WTC11 (cell line): ENCODE measurements around the gene TLE7.

Experiments used
- JUN ChIP-seq: sonication (generic); formaldehyde crosslinking; IDR thresholded peaks from 2 replicates; pipeline ENCODE4 v1.8.0; 2023; ENCODE audit warnings: mild to moderate bottlenecking, missing genetic modification reagents
- NR1H2 ChIP-seq: sonication (generic); formaldehyde crosslinking; IDR thresholded peaks from 2 replicates; pipeline ENCODE4 v1.9.0; 2021; ENCODE audit warnings: mild to moderate bottlenecking, moderate library complexity, missing genetic modification reagents
- SP1 ChIP-seq: sonication (generic); formaldehyde crosslinking; conservative IDR thresholded peaks from 2 replicates; pipeline ENCODE4 v1.8.1; 2022; ENCODE audit warnings: missing genetic modification reagents
- TP53 ChIP-seq: sonication (generic); formaldehyde crosslinking; IDR thresholded peaks from 2 replicates; pipeline ENCODE4 v1.8.1; 2023; ENCODE audit warnings: mild to moderate bottlenecking, missing genetic modification reagents
- ZNF232 ChIP-seq: sonication (generic); formaldehyde crosslinking; IDR thresholded peaks from 2 replicates; pipeline ENCODE4 v1.8.0; 2022; ENCODE audit warnings: mild to moderate bottlenecking, missing genetic modification reagents
- ZNF263 ChIP-seq: sonication (generic); formaldehyde crosslinking; IDR thresholded peaks from 2 replicates; pipeline ENCODE4 v1.8.1; 2022; ENCODE audit warnings: low read depth, mild to moderate bottlenecking, moderate library complexity, missing genetic modification reagents
- TF ChIP-seq, protein P1 (sequence below): fragments of 200-600 bp; IDR thresholded peaks from 2 replicates; pipeline ENCODE4 v1.8.0; 2022; ENCODE audit warnings: antibody characterized with exemption
- TF ChIP-seq, protein P2 (sequence below): sonication (generic); formaldehyde crosslinking; IDR thresholded peaks from 2 replicates; pipeline ENCODE4 v1.8.1; 2023; ENCODE audit warnings: mild to moderate bottlenecking, missing genetic modification reagents
- TF ChIP-seq, protein P3 (sequence below): sonication (generic); formaldehyde crosslinking; IDR thresholded peaks from 2 replicates; pipeline ENCODE4 v1.8.1; 2023; ENCODE audit warnings: mild to moderate bottlenecking, missing genetic modification reagents, moderate library complexity
- TF ChIP-seq, protein P4 (sequence below): sonication (generic); formaldehyde crosslinking; IDR thresholded peaks from 2 replicates; pipeline ENCODE4 v1.8.1; 2022; ENCODE audit warnings: low read depth, missing genetic modification reagents, borderline replicate concordance
- TF ChIP-seq, protein P5 (sequence below): fragments of 250-450 bp; sonication (Bioruptor Pico); IDR thresholded peaks from 2 replicates; pipeline ENCODE4 v1.9.0; 2021; ENCODE audit warnings: mild to moderate bottlenecking
- TF ChIP-seq, protein P6 (sequence below): sonication (generic); formaldehyde crosslinking; conservative IDR thresholded peaks from 2 replicates; pipeline ENCODE4 v1.8.1; 2022; ENCODE audit warnings: mild to moderate bottlenecking, missing genetic modification reagents

DNA sequence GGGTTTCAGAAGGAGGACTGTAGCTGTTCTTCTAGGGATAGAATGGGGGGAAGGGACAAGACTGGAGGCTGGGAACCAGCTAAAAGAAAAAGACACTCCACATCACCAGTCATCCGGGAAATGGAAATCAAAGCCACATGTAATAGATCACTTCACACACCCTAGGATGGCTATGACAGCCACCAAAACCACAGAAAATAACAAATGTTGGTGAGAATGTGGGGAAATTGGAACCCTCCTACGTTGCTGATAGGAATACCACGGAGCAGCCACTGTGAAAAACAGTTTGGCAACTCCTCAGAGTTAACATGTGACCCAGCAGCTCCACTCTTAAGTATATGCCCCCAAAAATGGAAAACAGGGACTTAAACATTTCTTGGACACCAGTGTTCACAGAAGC is 2.3 kb downstream of the TLE7 start:
- TF ChIP-seq SP1 (CRISPR knock-in tag) (no peak), NR1H2 (CRISPR knock-in tag) (no peak), ZNF232 (no peak), ZNF263 (CRISPR knock-in tag) (no peak), TP53 (no peak), JUN (CRISPR knock-in tag) (no peak)
- TF ChIP-seq, protein P1, sequence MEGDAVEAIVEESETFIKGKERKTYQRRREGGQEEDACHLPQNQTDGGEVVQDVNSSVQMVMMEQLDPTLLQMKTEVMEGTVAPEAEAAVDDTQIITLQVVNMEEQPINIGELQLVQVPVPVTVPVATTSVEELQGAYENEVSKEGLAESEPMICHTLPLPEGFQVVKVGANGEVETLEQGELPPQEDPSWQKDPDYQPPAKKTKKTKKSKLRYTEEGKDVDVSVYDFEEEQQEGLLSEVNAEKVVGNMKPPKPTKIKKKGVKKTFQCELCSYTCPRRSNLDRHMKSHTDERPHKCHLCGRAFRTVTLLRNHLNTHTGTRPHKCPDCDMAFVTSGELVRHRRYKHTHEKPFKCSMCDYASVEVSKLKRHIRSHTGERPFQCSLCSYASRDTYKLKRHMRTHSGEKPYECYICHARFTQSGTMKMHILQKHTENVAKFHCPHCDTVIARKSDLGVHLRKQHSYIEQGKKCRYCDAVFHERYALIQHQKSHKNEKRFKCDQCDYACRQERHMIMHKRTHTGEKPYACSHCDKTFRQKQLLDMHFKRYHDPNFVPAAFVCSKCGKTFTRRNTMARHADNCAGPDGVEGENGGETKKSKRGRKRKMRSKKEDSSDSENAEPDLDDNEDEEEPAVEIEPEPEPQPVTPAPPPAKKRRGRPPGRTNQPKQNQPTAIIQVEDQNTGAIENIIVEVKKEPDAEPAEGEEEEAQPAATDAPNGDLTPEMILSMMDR = no peak
- TF ChIP-seq, protein P2, sequence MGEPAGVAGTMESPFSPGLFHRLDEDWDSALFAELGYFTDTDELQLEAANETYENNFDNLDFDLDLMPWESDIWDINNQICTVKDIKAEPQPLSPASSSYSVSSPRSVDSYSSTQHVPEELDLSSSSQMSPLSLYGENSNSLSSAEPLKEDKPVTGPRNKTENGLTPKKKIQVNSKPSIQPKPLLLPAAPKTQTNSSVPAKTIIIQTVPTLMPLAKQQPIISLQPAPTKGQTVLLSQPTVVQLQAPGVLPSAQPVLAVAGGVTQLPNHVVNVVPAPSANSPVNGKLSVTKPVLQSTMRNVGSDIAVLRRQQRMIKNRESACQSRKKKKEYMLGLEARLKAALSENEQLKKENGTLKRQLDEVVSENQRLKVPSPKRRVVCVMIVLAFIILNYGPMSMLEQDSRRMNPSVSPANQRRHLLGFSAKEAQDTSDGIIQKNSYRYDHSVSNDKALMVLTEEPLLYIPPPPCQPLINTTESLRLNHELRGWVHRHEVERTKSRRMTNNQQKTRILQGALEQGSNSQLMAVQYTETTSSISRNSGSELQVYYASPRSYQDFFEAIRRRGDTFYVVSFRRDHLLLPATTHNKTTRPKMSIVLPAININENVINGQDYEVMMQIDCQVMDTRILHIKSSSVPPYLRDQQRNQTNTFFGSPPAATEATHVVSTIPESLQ (CRISPR knock-in tag) = no peak
- TF ChIP-seq, protein P3, sequence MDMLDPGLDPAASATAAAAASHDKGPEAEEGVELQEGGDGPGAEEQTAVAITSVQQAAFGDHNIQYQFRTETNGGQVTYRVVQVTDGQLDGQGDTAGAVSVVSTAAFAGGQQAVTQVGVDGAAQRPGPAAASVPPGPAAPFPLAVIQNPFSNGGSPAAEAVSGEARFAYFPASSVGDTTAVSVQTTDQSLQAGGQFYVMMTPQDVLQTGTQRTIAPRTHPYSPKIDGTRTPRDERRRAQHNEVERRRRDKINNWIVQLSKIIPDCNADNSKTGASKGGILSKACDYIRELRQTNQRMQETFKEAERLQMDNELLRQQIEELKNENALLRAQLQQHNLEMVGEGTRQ (CRISPR knock-in tag) = no peak
- TF ChIP-seq, protein P4, sequence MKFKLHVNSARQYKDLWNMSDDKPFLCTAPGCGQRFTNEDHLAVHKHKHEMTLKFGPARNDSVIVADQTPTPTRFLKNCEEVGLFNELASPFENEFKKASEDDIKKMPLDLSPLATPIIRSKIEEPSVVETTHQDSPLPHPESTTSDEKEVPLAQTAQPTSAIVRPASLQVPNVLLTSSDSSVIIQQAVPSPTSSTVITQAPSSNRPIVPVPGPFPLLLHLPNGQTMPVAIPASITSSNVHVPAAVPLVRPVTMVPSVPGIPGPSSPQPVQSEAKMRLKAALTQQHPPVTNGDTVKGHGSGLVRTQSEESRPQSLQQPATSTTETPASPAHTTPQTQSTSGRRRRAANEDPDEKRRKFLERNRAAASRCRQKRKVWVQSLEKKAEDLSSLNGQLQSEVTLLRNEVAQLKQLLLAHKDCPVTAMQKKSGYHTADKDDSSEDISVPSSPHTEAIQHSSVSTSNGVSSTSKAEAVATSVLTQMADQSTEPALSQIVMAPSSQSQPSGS (CRISPR knock-in tag) = no peak
- TF ChIP-seq, protein P5, sequence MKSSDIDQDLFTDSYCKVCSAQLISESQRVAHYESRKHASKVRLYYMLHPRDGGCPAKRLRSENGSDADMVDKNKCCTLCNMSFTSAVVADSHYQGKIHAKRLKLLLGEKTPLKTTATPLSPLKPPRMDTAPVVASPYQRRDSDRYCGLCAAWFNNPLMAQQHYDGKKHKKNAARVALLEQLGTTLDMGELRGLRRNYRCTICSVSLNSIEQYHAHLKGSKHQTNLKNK = no peak
- TF ChIP-seq, protein P6, sequence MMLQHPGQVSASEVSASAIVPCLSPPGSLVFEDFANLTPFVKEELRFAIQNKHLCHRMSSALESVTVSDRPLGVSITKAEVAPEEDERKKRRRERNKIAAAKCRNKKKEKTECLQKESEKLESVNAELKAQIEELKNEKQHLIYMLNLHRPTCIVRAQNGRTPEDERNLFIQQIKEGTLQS = no peak
